Mucosa of descending colon (tissue), 3 donors: Measurements from ENCODE around the gene RALGAPA2. TPM values are rescaled to one million over a fixed set of nuclear protein-coding genes. Genes with fewer than 3 reads are reported as not detected.

Experiments used
- ATAC-seq: fragments of 200-7000 bp; cut with Tn5 transposase; one replicate; pipeline ENCODE4 v1.9.1; 2020; ENCODE audit warnings: mild to moderate bottlenecking, moderate library complexity
- DNase-seq, 3 donors: peaks; one replicate each; pipeline ENCODE4 v3.0.0-alpha.2; 2020
- H3K36me3 ChIP-seq: fragments of 200-600 bp; one replicate; pipeline ENCODE4 v1.8.0; 2021; ENCODE audit warnings: low read depth, mild to moderate bottlenecking
- H3K4me1 ChIP-seq: fragments of 200-600 bp; one replicate; pipeline ENCODE4 v1.8.0; 2021; ENCODE audit warnings: low read depth, mild to moderate bottlenecking
- H3K4me3 ChIP-seq: fragments of 200-600 bp; one replicate; pipeline ENCODE4 v1.8.0; 2021; ENCODE audit warnings: mild to moderate bottlenecking
- H3K9me3 ChIP-seq: fragments of 200-600 bp; one replicate; pipeline ENCODE4 v1.8.0; 2021; ENCODE audit warnings: mild to moderate bottlenecking
- intact Hi-C, 2 donors: fragments of 100-400 bp; cut with DNase I in 1 of 2; cut with micrococcal nuclease in 1 of 2; formaldehyde crosslinking; loops; one replicate each; pipeline versions ENCODE4 v1.11.0 to v1.11.1; 2022; cut with DNase I, micrococcal nuclease
- total RNA-seq, 3 donors: library from RNA; stranded (reverse); fragmentation: NEBNext Ultra II Directional in 2 of 3; extraction: Animal tissue kit (Norgen Biotek cat#: 25700) in 2 of 3; gene quantifications; one replicate each; pipeline versions ENCODE4 v1.2.1 to v1.2.4, GENCODE V29; 2021 to 2023
- TF ChIP-seq, protein P1 (sequence below): fragments of 200-600 bp; IDR thresholded peaks from one replicate; pipeline ENCODE4 v1.8.0; 2022; ENCODE audit warnings: antibody characterized with exemption, mild to moderate bottlenecking
- donor health status: DM: no; HTN: no; CAD: no; lungs with moderate emphysema.
- donor health status: DM: no; HTN: no; CAD: no.
- donor health status: DM: no; HTN: yes; CAD: no.

RALGAPA2 gene
- total RNA-seq, 3 donors from 2014 or later, result 46.3 to 85.9 (median 66.9) TPM

DNA sequence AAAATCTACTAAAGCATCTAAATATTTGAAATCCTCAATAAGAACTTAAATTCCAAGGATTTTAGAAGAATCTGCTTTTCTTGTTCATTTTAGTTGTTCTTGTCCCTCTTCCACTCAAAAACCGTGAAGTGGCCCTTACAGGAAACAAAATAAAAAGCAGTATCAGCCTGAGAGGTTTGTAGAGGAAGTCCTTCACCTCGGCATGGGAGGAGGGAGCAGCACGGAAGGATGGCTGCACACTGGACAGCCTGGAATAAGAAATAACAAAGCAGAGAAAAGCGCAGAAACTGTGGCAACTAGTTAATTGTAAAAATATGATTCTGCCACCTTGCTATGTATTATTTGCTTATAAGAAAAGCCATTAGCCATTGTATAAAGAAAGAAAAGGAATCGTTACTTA, 46.1 kb downstream of the RALGAPA2 start:
- DNase-seq (no peak), ATAC-seq (peak; percentile 46)
- Histone ChIP-seq H3K36me3 (no peaks in the 10 kb centered on the region), H3K9me3 (no peaks in the 10 kb centered on the region), H3K4me3 (no peak overlapping the region), H3K4me1 (no peaks in the 10 kb centered on the region)
- intact Hi-C loops, result no loop called here
- TF ChIP-seq, protein P1, sequence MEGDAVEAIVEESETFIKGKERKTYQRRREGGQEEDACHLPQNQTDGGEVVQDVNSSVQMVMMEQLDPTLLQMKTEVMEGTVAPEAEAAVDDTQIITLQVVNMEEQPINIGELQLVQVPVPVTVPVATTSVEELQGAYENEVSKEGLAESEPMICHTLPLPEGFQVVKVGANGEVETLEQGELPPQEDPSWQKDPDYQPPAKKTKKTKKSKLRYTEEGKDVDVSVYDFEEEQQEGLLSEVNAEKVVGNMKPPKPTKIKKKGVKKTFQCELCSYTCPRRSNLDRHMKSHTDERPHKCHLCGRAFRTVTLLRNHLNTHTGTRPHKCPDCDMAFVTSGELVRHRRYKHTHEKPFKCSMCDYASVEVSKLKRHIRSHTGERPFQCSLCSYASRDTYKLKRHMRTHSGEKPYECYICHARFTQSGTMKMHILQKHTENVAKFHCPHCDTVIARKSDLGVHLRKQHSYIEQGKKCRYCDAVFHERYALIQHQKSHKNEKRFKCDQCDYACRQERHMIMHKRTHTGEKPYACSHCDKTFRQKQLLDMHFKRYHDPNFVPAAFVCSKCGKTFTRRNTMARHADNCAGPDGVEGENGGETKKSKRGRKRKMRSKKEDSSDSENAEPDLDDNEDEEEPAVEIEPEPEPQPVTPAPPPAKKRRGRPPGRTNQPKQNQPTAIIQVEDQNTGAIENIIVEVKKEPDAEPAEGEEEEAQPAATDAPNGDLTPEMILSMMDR, result no peak

DNA sequence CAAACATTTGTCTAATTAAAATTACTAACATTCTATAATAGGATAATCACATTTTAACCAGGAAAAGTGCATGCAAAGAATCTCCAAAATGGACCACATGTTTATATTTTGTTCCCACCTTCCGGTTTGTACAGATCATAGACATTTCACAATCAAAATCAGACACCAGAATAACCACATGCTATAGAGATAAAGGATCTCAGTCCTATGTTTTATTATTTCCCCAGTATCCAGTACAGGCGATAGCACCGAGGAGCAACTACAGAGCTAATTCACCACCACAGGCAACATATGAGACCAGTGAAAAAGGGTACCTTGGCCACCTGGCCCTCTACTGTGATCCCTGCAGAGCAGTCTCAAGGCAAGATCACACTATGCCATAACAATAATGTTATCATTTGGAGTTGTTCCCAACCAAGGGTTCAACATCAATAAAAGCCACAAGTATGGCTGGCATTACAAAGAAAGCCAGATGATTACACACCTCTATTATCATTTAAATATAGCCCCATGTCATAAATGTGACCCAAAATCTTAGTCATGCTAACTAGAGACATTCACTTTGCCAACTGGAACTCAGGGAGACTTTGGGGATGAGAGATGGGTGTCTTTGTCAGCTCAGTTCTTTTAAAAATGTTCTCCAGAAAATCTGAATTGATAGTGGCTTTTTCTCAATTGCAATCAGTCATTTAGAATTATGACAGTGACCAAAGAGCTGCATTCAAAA, 46.7 kb downstream of the RALGAPA2 start:
- intact Hi-C loops, result loop anchor here in 1 of 2 donors (2.0 kb wide), 1 partner anchor 159 kb away; no protein-coding TSS in a partner anchor
- Histone ChIP-seq H3K9me3 (no peaks in the 10 kb centered on the region), H3K36me3 (no peaks in the 10 kb centered on the region), H3K4me3 (no peak overlapping the region), H3K4me1 (no peaks in the 10 kb centered on the region)
- peak; percentile 47 for ATAC-seq
- TF ChIP-seq, protein P1, result no peak
- no peak for DNase-seq

DNA sequence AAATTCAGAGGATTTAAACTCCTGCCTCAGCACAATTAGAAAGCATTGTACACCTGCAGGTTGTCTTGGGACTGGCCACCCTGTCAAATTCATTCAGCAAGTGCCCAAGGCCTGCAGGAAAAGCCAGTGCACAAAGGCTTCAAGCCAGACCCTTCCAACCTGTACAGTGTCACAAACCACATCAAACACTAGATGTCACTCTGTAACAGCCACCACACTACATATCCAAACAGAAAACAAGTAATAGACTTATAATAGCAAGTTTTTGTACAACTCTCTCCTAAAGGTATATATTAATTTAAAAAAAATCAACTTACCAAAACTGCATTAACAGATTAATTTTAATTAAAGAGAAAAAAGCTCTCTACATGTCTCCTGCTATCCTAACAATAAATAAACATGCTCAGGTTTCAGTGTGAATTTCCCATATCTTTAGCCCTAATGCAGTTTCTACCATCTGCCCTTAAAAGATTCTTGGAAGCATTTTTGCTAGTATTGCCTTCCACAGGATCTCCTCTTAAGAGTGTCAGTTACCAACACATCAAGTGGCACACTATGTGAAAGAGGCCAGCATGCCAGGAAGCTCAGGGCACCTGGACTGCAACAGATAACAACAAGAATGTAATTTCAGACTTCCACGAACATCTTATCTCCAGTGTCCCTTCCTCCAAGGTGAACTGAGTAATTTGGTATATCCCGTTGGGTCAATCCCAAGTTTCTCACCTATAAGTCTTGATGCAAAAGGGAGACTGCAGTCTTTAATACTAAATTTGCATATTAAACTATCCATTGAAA, 47.5 kb downstream of the RALGAPA2 start:
- no peak overlapping the region for H3K4me3 ChIP-seq
- H3K9me3 ChIP-seq, result no peaks in the 10 kb centered on the region
- H3K36me3 ChIP-seq, result no peaks in the 10 kb centered on the region
- DNase-seq, result peak in 1 of 3 donors; percentile 37
- TF ChIP-seq, protein P1, result no peak
- peak; percentile 79 for ATAC-seq
- H3K4me1 ChIP-seq, result no peaks in the 10 kb centered on the region
- intact Hi-C loops, result loop anchor here in 1 of 2 donors (2.0 kb wide), 1 partner anchor 160 kb away; no protein-coding TSS in a partner anchor

DNA sequence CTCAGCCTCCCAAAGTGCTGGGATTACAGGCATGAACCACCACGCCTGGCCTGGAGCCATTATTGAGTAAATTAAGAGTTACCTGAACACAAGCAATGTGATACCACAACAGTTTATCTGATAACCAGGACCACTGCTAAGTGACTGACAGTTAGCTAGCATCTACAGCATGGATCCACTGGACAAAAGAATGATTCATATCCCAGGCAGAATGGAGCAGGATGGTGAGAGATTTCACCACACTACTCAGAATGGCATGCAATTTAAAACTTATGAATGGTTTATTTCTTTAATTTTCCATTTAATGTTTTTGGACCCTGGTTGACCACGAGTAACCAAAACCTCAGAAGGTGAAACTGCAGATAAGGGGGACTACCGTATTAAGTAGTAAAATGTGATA, 48.6 kb downstream of the RALGAPA2 start:
- TF ChIP-seq, protein P1, result no peak
- Histone ChIP-seq H3K4me3 (no peak overlapping the region), H3K4me1 (no peaks in the 10 kb centered on the region), H3K9me3 (no peaks in the 10 kb centered on the region), H3K36me3 (no peaks in the 10 kb centered on the region)
- DNase-seq, result no peak
- ATAC-seq, result no peak
- intact Hi-C loops, result loop anchor here in 1 of 2 donors (2.0 kb wide), 1 partner anchor 161 kb away; no protein-coding TSS in a partner anchor

DNA sequence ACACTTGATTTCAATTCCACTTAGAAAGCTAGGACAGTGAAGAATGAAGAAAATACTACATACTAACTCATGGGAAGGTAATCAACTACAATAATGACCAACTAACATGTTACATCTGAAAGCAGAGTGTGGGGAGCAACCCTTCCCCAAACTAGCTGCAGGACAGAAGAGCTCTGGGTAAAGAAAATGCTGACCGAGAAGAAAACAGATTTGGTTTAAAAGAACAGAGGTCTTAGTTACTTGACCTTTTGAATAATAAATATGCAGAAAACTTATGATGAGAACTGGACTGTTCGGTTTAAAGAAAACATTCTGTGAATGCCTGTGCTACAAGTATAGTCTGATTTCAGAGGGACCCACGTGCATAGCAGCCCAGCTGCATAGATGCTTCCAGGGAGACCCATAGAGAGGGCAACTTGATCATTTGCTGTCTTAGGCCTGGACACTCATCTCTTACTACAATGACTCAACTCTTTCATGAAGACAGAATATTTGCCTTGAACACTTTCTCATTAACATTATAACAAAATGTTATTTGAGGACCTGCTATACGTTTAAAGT, 53.5 kb downstream of the RALGAPA2 start:
- TF ChIP-seq, protein P1, result no peak
- Histone ChIP-seq H3K4me1 (no peaks in the 10 kb centered on the region), H3K36me3 (no peaks in the 10 kb centered on the region), H3K4me3 (no peak overlapping the region), H3K9me3 (no peaks in the 10 kb centered on the region)
- intact Hi-C loops, result no loop called here
- ATAC-seq (no peak), DNase-seq (no peak)
